Activated naive CD4-positive, alpha-beta T cell treated with anti-CD3 and anti-CD28 coated beads, Interleukin-2, amount 10 ng/mL, durations not matched to agents 7 days and 5 days (primary cell): ENCODE data around the gene LRP10.

ENCODE experiments used
- CTCF ChIA-PET: fragments of 350-600 bp; sonication (Branson Sonifier 250); formaldehyde crosslinking; loops from one replicate; lab custom pipeline; 2021; ENCODE audit warnings: antibody characterized with exemption; lab: Charles Lee
- DNase-seq: peaks from one replicate; pipeline ENCODE4 v3.0.0-alpha.2; 2020
- H3K27ac Mint-ChIP-seq: one replicate; pipeline ENCODE4 v1.8.0; 2021; ENCODE audit warnings: mild to moderate bottlenecking, moderate library complexity, mixed read lengths
- H3K27me3 Mint-ChIP-seq: one replicate; pipeline ENCODE4 v1.8.0; 2021; ENCODE audit warnings: mild to moderate bottlenecking, mixed read lengths
- H3K36me3 Mint-ChIP-seq: one replicate; pipeline ENCODE4 v1.8.0; 2021; ENCODE audit warnings: mixed read lengths
- H3K4me1 Mint-ChIP-seq: one replicate; pipeline ENCODE4 v1.8.0; 2021; ENCODE audit warnings: mixed read lengths
- H3K4me3 Mint-ChIP-seq: one replicate; pipeline ENCODE4 v1.8.0; 2021; ENCODE audit warnings: mild to moderate bottlenecking, moderate library complexity, mixed read lengths
- H3K9me3 Mint-ChIP-seq: one replicate; pipeline ENCODE4 v1.8.0; 2021; ENCODE audit warnings: mixed read lengths

Gene LRP10

DNA sequence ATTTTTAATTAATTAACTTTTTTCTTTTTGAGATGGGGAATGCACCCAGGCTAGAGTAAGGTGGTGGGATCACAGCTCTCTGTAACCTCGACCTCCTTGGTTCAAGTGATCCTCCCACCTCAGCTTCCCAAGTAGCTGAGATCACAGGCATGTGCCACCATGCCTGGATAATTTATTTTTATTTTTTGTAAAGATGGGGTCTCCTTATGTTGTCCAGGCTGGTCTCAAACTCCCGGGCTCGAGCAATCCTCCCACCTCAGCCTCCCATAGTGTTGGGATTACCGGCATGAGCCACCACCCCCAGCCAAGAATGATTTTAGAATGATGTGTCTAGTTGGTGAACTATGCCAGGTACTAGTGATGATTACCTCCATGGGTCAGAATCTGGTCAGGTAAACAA is 6.6 kb upstream of the LRP10 start:
- Mint-ChIP-seq H3K27me3 (peaks cover 36% of the 10 kb centered on the region), H3K4me1 (peaks cover 6% of the 10 kb centered on the region), H3K9me3 (peaks cover 7% of the 10 kb centered on the region), H3K36me3 (peaks cover 9% of the 10 kb centered on the region), H3K27ac (no peak overlapping the region), H3K4me3 (no peak overlapping the region)
- no peak for DNase-seq
- CTCF ChIA-PET: interaction anchor here (0.6 to 1.1 kb wide), 2 partner anchors 65 to 294 kb away, joined by 3 read pairs; no protein-coding TSS in a partner anchor

DNA sequence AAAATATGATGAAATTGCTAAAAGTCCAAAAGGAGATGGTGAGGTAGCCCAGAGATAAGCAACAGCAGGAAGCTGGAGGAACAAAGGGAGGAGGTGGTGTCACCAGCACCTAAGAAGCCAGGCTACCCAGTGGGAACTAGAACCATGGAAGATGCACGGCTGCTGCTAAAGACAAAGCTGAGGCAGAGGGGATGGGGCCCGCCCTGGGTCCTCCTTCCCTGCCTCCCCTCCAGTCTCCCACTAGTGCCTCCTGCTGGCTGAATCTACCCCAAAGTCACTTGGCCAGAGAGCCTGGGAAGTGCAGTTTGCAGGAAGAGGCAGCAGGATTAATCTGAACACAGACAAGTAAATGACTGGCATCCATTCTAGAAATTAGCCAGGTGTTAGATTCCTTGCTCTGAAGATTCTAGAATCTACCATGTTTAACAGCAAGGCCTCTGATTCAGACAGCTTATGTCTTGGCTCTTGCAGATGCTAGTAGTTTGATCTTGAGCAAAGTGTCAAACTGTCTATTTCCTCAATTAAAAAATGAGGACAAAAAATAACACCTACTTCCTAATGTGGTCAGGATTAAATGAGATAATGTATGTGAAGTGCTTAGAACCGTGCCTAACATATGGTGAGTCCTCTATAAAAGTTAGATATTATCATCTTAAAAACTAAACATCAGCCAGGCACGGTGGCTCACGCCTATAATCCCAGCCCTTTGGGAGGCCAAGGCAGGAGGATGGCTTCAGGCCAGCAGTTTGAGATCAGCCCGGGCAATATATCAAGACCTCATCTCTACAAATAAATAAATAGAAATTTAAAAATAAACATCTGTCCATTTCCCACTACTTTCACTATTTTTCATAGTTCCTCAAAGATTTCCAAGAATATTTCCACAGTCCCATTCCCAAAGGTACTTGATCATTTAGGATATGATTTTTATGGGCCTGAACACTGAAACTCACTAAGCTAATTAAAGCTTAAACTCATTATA is 5.8 kb upstream of the LRP10 start:
- H3K27ac Mint-ChIP-seq: no peak overlapping the region
- H3K4me3 Mint-ChIP-seq: no peak overlapping the region
- CTCF ChIA-PET: interaction anchor here (0.6 to 1.1 kb wide), 3 partner anchors 64 to 294 kb away, joined by 3 read pairs; no protein-coding TSS in a partner anchor
- DNase-seq: no peak
- H3K9me3 Mint-ChIP-seq: peaks cover 7% of the 10 kb centered on the region
- H3K4me1 Mint-ChIP-seq: peaks cover 13% of the 10 kb centered on the region
- peaks cover 29% of the 10 kb centered on the region for H3K27me3 Mint-ChIP-seq
- H3K36me3 Mint-ChIP-seq: peaks cover 9% of the 10 kb centered on the region

DNA sequence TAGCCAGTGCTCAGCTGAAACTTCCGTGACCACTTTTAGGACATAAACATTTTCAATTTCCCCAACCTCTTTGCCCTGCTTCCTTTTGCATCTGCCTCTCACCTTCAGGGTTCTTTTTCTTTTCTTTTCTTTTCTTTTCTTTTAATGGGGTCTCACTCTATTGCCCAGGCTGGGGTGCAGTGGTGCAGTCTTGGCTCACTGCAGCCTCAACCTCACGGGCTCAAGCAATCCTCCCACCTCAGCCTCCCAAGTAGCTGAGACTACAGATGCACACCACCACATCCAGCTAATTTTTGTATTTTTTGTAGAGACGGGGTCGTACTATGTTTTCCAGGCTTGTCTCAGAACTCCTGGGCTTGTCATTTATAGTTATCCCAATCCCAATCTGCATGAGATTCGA is 4.7 kb upstream of the LRP10 start:
- DNase-seq: no peak
- Mint-ChIP-seq H3K4me3 (no peak overlapping the region), H3K9me3 (peaks cover 1% of the 10 kb centered on the region), H3K36me3 (peaks cover 3% of the 10 kb centered on the region), H3K27ac (no peak overlapping the region), H3K27me3 (peaks cover 17% of the 10 kb centered on the region), H3K4me1 (peaks cover 17% of the 10 kb centered on the region)
- CTCF ChIA-PET: no interaction called here

- H3K9me3 Mint-ChIP-seq: no peaks in the 10 kb centered on the region
- CTCF ChIA-PET: interaction anchor here (0.5 to 6.3 kb wide), 5 partner anchors 15 to 301 kb away, joined by 3 to 115 read pairs (median 5); partner anchors contain the start of gene REM2
These were observed 723 bp upstream of the LRP10 start for GRCh38 chr14:22870811-22871223.

GRCh38 chr14:22872033-22872832 is 693 bp downstream of the LRP10 start:
- peak; percentile 82 for DNase-seq
- Mint-ChIP-seq H3K27ac (peak overlapping the region; percentile 97), H3K4me1 (peaks cover 37% of the 10 kb centered on the region), H3K9me3 (no peaks in the 10 kb centered on the region), H3K36me3 (peaks cover 32% of the 10 kb centered on the region), H3K4me3 (peak overlapping the region; percentile 95), H3K27me3 (no peaks in the 10 kb centered on the region)
- CTCF ChIA-PET: interaction anchor here (0.8 to 6.3 kb wide), 19 partner anchors 11 to 130 kb away, joined by 3 to 115 read pairs (median 4); partner anchors contain the start of genes MRPL52, PRMT5 and REM2

More at GRCh38 chr14:22870811-22871223, 723 bp upstream of the LRP10 start:
- Mint-ChIP-seq H3K36me3 (peaks cover 18% of the 10 kb centered on the region), H3K27ac (peak overlapping the region; percentile 97), H3K4me1 (peaks cover 37% of the 10 kb centered on the region), H3K27me3 (peaks cover 4% of the 10 kb centered on the region), H3K4me3 (peak overlapping the region; percentile 95)
- DNase-seq: no peak

DNA sequence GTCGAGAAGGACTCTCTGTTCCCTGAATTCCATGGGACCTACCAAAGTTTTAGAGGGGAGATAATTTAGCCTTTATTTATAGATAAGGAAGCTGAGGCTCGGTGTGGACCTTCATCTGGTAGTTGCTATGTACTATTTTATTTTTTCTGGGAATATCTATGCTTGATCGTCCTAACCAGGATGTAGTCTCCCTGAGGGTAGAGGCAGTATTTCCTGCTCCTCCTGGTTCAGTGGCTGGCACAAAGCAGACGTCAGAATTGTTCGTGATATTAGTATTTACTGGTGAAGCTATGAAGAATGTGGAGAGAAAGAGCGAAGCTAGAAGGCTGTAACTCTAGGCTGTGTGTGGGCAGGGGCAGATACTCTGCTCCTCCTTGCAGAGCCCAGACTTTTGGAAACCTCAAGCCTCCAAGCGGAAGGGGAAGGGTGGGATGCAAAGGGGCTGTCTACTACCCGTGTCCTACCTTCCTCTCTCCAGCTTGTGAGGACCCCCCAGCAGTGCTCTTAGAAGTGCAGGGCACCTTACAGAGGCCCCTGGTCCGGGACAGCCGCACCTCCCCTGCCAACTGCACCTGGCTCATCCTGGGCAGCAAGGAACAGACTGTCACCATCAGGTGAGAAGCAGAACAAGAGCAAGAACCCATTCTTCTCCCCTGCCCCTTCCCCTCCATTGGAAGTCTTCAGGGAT is 1.4 kb downstream of the LRP10 start:
- no peak for DNase-seq
- H3K9me3 Mint-ChIP-seq: no peaks in the 10 kb centered on the region
- H3K27ac Mint-ChIP-seq: peak overlapping the region; percentile 94
- H3K36me3 Mint-ChIP-seq: peaks cover 37% of the 10 kb centered on the region
- peaks cover 37% of the 10 kb centered on the region for H3K4me1 Mint-ChIP-seq
- CTCF ChIA-PET: interaction anchor here (0.6 to 6.3 kb wide), 21 partner anchors 11 to 129 kb away, joined by 3 to 115 read pairs (median 4); partner anchors contain the start of genes HAUS4, MRPL52, PRMT5 and REM2
- peak overlapping the region; percentile 88 for H3K4me3 Mint-ChIP-seq
- no peaks in the 10 kb centered on the region for H3K27me3 Mint-ChIP-seq

DNA sequence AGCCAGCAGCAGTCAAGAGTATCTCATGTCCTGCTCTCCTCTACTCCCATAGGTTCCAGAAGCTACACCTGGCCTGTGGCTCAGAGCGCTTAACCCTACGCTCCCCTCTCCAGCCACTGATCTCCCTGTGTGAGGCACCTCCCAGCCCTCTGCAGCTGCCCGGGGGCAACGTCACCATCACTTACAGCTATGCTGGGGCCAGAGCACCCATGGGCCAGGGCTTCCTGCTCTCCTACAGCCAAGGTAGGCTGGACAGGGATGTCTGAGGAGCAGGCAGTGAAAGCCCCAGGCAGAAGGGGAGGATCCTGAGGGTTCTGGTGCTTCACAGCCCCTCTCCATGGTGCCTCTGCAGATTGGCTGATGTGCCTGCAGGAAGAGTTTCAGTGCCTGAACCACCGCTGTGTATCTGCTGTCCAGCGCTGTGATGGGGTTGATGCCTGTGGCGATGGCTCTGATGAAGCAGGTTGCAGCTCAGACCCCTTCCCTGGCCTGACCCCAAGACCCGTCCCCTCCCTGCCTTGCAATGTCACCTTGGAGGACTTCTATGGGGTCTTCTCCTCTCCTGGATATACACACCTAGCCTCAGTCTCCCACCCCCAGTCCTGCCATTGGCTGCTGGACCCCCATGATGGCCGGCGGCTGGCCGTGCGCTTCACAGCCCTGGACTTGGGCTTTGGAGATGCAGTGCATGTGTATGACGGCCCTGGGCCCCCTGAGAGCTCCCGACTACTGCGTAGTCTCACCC is 3.6 kb downstream of the LRP10 start:
- Mint-ChIP-seq H3K27ac (no peak overlapping the region), H3K9me3 (no peaks in the 10 kb centered on the region), H3K36me3 (peaks cover 49% of the 10 kb centered on the region), H3K4me1 (peaks cover 30% of the 10 kb centered on the region), H3K27me3 (no peaks in the 10 kb centered on the region), H3K4me3 (no peak overlapping the region)
- DNase-seq: no peak
- CTCF ChIA-PET: interaction anchor here (6.3 kb wide), 1 partner anchor 11 kb away, joined by 115 read pairs; the partner anchor contains the start of gene REM2

- no peaks in the 10 kb centered on the region for H3K27me3 Mint-ChIP-seq
- peaks cover 49% of the 10 kb centered on the region for H3K36me3 Mint-ChIP-seq
- H3K4me1 Mint-ChIP-seq: peaks cover 23% of the 10 kb centered on the region
- DNase-seq: no peak
- CTCF ChIA-PET: interaction anchor here (6.3 kb wide), 1 partner anchor 10 kb away, joined by 115 read pairs; the partner anchor contains the start of gene REM2
- H3K4me3 Mint-ChIP-seq: no peak overlapping the region
- H3K27ac Mint-ChIP-seq: no peak overlapping the region
- H3K9me3 Mint-ChIP-seq: no peaks in the 10 kb centered on the region
These were observed 4.3 kb downstream of the LRP10 start for GRCh38 chr14:22875748-22876319.

DNA sequence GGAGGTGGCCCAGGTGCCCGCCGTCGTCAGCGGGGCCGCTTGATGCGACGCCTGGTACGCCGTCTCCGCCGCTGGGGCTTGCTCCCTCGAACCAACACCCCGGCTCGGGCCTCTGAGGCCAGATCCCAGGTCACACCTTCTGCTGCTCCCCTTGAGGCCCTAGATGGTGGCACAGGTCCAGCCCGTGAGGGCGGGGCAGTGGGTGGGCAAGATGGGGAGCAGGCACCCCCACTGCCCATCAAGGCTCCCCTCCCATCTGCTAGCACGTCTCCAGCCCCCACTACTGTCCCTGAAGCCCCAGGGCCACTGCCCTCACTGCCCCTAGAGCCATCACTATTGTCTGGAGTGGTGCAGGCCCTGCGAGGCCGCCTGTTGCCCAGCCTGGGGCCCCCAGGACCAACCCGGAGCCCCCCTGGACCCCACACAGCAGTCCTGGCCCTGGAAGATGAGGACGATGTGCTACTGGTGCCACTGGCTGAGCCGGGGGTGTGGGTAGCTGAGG is 5.5 kb downstream of the LRP10 start:
- CTCF ChIA-PET: no interaction called here
- Mint-ChIP-seq H3K27ac (no peak overlapping the region), H3K9me3 (no peaks in the 10 kb centered on the region), H3K27me3 (peaks cover 3% of the 10 kb centered on the region), H3K4me3 (no peak overlapping the region), H3K36me3 (peaks cover 49% of the 10 kb centered on the region), H3K4me1 (peaks cover 21% of the 10 kb centered on the region)
- DNase-seq: no peak

GRCh38 chr14:22878271-22879246 is 7.0 kb downstream of the LRP10 start:
- DNase-seq: no peak
- H3K4me1 Mint-ChIP-seq: peaks cover 12% of the 10 kb centered on the region
- H3K36me3 Mint-ChIP-seq: peaks cover 43% of the 10 kb centered on the region
- no peaks in the 10 kb centered on the region for H3K9me3 Mint-ChIP-seq
- H3K4me3 Mint-ChIP-seq: no peak overlapping the region
- H3K27ac Mint-ChIP-seq: no peak overlapping the region
- peaks cover 18% of the 10 kb centered on the region for H3K27me3 Mint-ChIP-seq
- CTCF ChIA-PET: interaction anchor here (0.5 to 0.6 kb wide), 2 partner anchors 10 to 374 kb away, joined by 3 read pairs; no protein-coding TSS in a partner anchor

GRCh38 chr14:22882064-22882463 is 10.5 kb downstream of the LRP10 start:
- CTCF ChIA-PET: interaction anchor here (0.7 to 11.8 kb wide), 6 partner anchors 9 to 61 kb away, joined by 3 to 115 read pairs (median 5); partner anchors contain the start of gene LRP10
- no peak for DNase-seq
- peaks cover 20% of the 10 kb centered on the region for H3K36me3 Mint-ChIP-seq
- H3K27me3 Mint-ChIP-seq: peaks cover 47% of the 10 kb centered on the region
- H3K4me3 Mint-ChIP-seq: no peak overlapping the region
- H3K27ac Mint-ChIP-seq: no peak overlapping the region
- H3K9me3 Mint-ChIP-seq: no peaks in the 10 kb centered on the region
- peaks cover 22% of the 10 kb centered on the region for H3K4me1 Mint-ChIP-seq
